GM23338 (cell line): ENCODE measurements around the gene RNU6-9. TPM values are rescaled to one million over a fixed set of nuclear protein-coding genes. Genes with fewer than 3 reads are reported as not detected.

ENCODE experiments used
- ATAC-seq: fragments of 200-7000 bp; cut with Tn5 transposase; 3 replicates; pipeline ENCODE4 v1.9.1; 2020
- DNase-seq: peaks from one replicate; pipeline ENCODE4 v3.0.0-alpha.2; 2015; ENCODE audit warnings: low spot score
- H2AFZ ChIP-seq: fragments of 200-600 bp; sonication (generic); 2 replicates; pipeline ENCODE4 v1.8.0; 2016; ENCODE audit warnings: antibody characterized with exemption, mild to moderate bottlenecking, moderate library complexity
- H3F3A ChIP-seq: fragments of 200-600 bp; sonication (generic); replicated peaks from 2 replicates; pipeline ENCODE4 v1.8.0; 2017; ENCODE audit warnings: antibody characterized with exemption, mixed run types, low read depth
- H3K27ac ChIP-seq: fragments of 200-600 bp; sonication (generic); 2 replicates; pipeline ENCODE4 v1.6.1; 2016; ENCODE audit warnings: low read depth
- H3K27me3 ChIP-seq: fragments of 200-600 bp; sonication (generic); 2 replicates; pipeline ENCODE4 v1.8.0; 2016; ENCODE audit warnings: mild to moderate bottlenecking, mixed run types, moderate library complexity; ENCODE audit not compliant: insufficient read depth
- H3K36me3 ChIP-seq: fragments of 200-600 bp; sonication (generic); 2 replicates; pipeline ENCODE4 v1.8.0; 2016; ENCODE audit warnings: mild to moderate bottlenecking; ENCODE audit not compliant: insufficient read depth
- H3K4me1 ChIP-seq: fragments of 200-600 bp; sonication (generic); 2 replicates; pipeline ENCODE4 v1.8.0; 2016; ENCODE audit warnings: mild to moderate bottlenecking, moderate library complexity; ENCODE audit not compliant: insufficient read depth
- H3K4me2 ChIP-seq: fragments of 200-600 bp; sonication (generic); 2 replicates; pipeline ENCODE4 v1.7.1; 2017; ENCODE audit warnings: mixed run types
- H3K4me3 ChIP-seq: fragments of 200-600 bp; sonication (generic); 2 replicates; pipeline ENCODE4 v1.6.1; 2016; ENCODE audit warnings: mixed run types
- H3K79me2 ChIP-seq: fragments of 200-600 bp; sonication (generic); replicated peaks from 2 replicates; pipeline ENCODE4 v1.8.0; 2017; ENCODE audit warnings: mild to moderate bottlenecking; ENCODE audit not compliant: insufficient read depth
- H3K9me2 ChIP-seq: fragments of 200-600 bp; sonication (generic); 2 replicates; pipeline ENCODE4 v1.8.0; 2017; ENCODE audit not compliant: insufficient read depth
- H4K20me1 ChIP-seq: fragments of 200-600 bp; sonication (generic); replicated peaks from 2 replicates; pipeline ENCODE4 v1.8.0; 2017; ENCODE audit warnings: mild to moderate bottlenecking; ENCODE audit not compliant: insufficient read depth
- H3K27ac Mint-ChIP-seq: 2 replicates; pipeline ENCODE4 v1.8.0; 2020; ENCODE audit warnings: inconsistent platforms, mild to moderate bottlenecking, moderate library complexity, mixed read lengths
- H3K27me3 Mint-ChIP-seq: 3 replicates; pipeline ENCODE4 v1.8.0; 2022; ENCODE audit warnings: low read depth, mild to moderate bottlenecking, moderate library complexity, mixed read lengths, inconsistent platforms; ENCODE audit not compliant: insufficient read depth, poor library complexity
- H3K36me3 Mint-ChIP-seq: 3 replicates; pipeline ENCODE4 v1.8.0; 2021; ENCODE audit warnings: low read depth, mild to moderate bottlenecking, inconsistent platforms, moderate library complexity, mixed read lengths
- H3K4me1 Mint-ChIP-seq: 3 replicates; pipeline ENCODE4 v1.8.0; 2020; ENCODE audit warnings: mild to moderate bottlenecking, inconsistent platforms, mixed read lengths
- H3K4me3 Mint-ChIP-seq: 3 replicates; pipeline ENCODE4 v1.8.0; 2021; ENCODE audit warnings: moderate library complexity, mild to moderate bottlenecking, inconsistent platforms, mixed read lengths
- H3K9me3 Mint-ChIP-seq: 3 replicates; pipeline ENCODE4 v1.8.0; 2020; ENCODE audit warnings: moderate library complexity, mild to moderate bottlenecking, inconsistent platforms, mixed read lengths
- CREB1 ChIP-seq: fragments of 250-450 bp; sonication (Bioruptor Pico); IDR thresholded peaks from 2 replicates; pipeline ENCODE4 v1.5.0; 2020; ENCODE audit warnings: low read depth, mild to moderate bottlenecking, moderate library complexity
- ETS1 ChIP-seq: IDR thresholded peaks from 2 replicates; pipeline ENCODE4 v1.6.1; 2016; ENCODE audit warnings: antibody characterized with exemption
- EZH2 ChIP-seq: fragments of 200-600 bp; sonication (generic); IDR thresholded peaks from one replicate; pipeline ENCODE4 v1.8.0; 2017; ENCODE audit warnings: antibody characterized with exemption, mild to moderate bottlenecking, low read depth; ENCODE audit not compliant: unreplicated experiment
- EZH2phosphoT487 ChIP-seq: fragments of 200-600 bp; sonication (generic); IDR thresholded peaks from one replicate; pipeline ENCODE4 v1.8.1; 2018; ENCODE audit warnings: antibody characterized with exemption; ENCODE audit not compliant: unreplicated experiment
- JUNB ChIP-seq: IDR thresholded peaks from one replicate; pipeline ENCODE4 v1.6.1; 2016; ENCODE audit warnings: antibody characterized with exemption; ENCODE audit not compliant: unreplicated experiment
- NANOG ChIP-seq: IDR thresholded peaks from 2 replicates; pipeline ENCODE4 v1.6.1; 2016; ENCODE audit warnings: antibody characterized with exemption, borderline replicate concordance
- POLR2AphosphoS5 ChIP-seq: IDR thresholded peaks from 2 replicates; pipeline ENCODE4 v1.6.1; 2016; ENCODE audit warnings: antibody characterized with exemption, low read depth
- STAT1 ChIP-seq: IDR thresholded peaks from one replicate; pipeline ENCODE4 v1.6.1; 2016; ENCODE audit warnings: antibody characterized with exemption; ENCODE audit not compliant: unreplicated experiment
- ZNF114 ChIP-seq: fragments of 250-450 bp; sonication (Bioruptor Pico); IDR thresholded peaks from 2 replicates; pipeline ENCODE4 v1.5.0; 2020; ENCODE audit warnings: mild to moderate bottlenecking, moderate library complexity
- ZNF331 ChIP-seq: fragments of 250-450 bp; sonication (Bioruptor Pico); IDR thresholded peaks from 2 replicates; pipeline ENCODE4 v1.5.0; 2020; ENCODE audit warnings: low read depth, mild to moderate bottlenecking, moderate library complexity
- ZNF462 ChIP-seq: fragments of 250-450 bp; sonication (Bioruptor Pico); IDR thresholded peaks from 2 replicates; pipeline ENCODE4 v1.5.0; 2020; ENCODE audit warnings: mild to moderate bottlenecking, moderate library complexity
- polyA plus RNA-seq: library from polyadenylated mRNA; unstranded; fragments of >200 nt; fragmentation: Nextera tagmentation; extraction: Ambion mirVana; gene quantifications from 2 replicates; pipeline ENCODE4 v1.2.1, GENCODE V29; 2016
- total RNA-seq: library from RNA; depleted of rRNA; stranded (reverse); fragments of >200 nt; shearing (Covaris generic); gene quantifications from 2 replicates; pipeline ENCODE4 v1.2.3, GENCODE V29; 2014
- TF ChIP-seq, protein P1 (sequence below), 2 experiments: fragments of 200-600 bp in 1 of 2; sonication (generic) in 1 of 2; conservative IDR thresholded peaks; 2 replicates each; pipeline versions ENCODE4 v1.5.1 to v1.6.1; 2016 to 2017; ENCODE audit warnings: antibody characterized with exemption in 2 of 2, low read depth in 2 of 2, mild to moderate bottlenecking in 2 of 2, moderate library complexity in 1 of 2
- TF ChIP-seq, protein P2 (sequence below): IDR thresholded peaks from one replicate; pipeline ENCODE4 v1.6.1; 2018; ENCODE audit warnings: antibody characterized with exemption; ENCODE audit not compliant: unreplicated experiment

RNU6-9 gene
- total and polyA plus RNA-seq, 2 experiments from 2014 or later = not detected

- ATAC-seq = peak; percentile 13
- Mint-ChIP-seq H3K27me3 (peaks cover 28% of the 10 kb centered on the region), H3K4me3 (peak overlapping the region; percentile 54; the same call in 2 of the 3 replicates), H3K4me1 (peaks cover 5% of the 10 kb centered on the region), H3K36me3 (peaks cover 50% of the 10 kb centered on the region), H3K27ac (no peak overlapping the region; the same call in 1 of the 2 replicates), H3K9me3 (peaks cover 11% of the 10 kb centered on the region)
- Histone ChIP-seq H3K4me1 (no peaks in the 10 kb centered on the region), H3K27ac (no peak overlapping the region), H3F3A (peaks cover 19% of the 10 kb centered on the region), H3K4me2 (no peak overlapping the region), H2AFZ (no peak overlapping the region), H4K20me1 (no peaks in the 10 kb centered on the region), H3K4me3 (no peak overlapping the region), H3K36me3 (no peaks in the 10 kb centered on the region; the same call in 1 of the 2 replicates), H3K9me2 (no peaks in the 10 kb centered on the region), H3K27me3 (no peaks in the 10 kb centered on the region), H3K79me2 (no peaks in the 10 kb centered on the region)
- peak; percentile 89 for DNase-seq
- TF ChIP-seq CREB1 (CRISPR knock-in tag) = no peak
- TF ChIP-seq, protein P1, sequence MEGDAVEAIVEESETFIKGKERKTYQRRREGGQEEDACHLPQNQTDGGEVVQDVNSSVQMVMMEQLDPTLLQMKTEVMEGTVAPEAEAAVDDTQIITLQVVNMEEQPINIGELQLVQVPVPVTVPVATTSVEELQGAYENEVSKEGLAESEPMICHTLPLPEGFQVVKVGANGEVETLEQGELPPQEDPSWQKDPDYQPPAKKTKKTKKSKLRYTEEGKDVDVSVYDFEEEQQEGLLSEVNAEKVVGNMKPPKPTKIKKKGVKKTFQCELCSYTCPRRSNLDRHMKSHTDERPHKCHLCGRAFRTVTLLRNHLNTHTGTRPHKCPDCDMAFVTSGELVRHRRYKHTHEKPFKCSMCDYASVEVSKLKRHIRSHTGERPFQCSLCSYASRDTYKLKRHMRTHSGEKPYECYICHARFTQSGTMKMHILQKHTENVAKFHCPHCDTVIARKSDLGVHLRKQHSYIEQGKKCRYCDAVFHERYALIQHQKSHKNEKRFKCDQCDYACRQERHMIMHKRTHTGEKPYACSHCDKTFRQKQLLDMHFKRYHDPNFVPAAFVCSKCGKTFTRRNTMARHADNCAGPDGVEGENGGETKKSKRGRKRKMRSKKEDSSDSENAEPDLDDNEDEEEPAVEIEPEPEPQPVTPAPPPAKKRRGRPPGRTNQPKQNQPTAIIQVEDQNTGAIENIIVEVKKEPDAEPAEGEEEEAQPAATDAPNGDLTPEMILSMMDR (conservative IDR thresholded peaks at IDR 0.05; ENCODE audit: low read depth in 2 of 2) = no peak
- TF ChIP-seq, protein P2, sequence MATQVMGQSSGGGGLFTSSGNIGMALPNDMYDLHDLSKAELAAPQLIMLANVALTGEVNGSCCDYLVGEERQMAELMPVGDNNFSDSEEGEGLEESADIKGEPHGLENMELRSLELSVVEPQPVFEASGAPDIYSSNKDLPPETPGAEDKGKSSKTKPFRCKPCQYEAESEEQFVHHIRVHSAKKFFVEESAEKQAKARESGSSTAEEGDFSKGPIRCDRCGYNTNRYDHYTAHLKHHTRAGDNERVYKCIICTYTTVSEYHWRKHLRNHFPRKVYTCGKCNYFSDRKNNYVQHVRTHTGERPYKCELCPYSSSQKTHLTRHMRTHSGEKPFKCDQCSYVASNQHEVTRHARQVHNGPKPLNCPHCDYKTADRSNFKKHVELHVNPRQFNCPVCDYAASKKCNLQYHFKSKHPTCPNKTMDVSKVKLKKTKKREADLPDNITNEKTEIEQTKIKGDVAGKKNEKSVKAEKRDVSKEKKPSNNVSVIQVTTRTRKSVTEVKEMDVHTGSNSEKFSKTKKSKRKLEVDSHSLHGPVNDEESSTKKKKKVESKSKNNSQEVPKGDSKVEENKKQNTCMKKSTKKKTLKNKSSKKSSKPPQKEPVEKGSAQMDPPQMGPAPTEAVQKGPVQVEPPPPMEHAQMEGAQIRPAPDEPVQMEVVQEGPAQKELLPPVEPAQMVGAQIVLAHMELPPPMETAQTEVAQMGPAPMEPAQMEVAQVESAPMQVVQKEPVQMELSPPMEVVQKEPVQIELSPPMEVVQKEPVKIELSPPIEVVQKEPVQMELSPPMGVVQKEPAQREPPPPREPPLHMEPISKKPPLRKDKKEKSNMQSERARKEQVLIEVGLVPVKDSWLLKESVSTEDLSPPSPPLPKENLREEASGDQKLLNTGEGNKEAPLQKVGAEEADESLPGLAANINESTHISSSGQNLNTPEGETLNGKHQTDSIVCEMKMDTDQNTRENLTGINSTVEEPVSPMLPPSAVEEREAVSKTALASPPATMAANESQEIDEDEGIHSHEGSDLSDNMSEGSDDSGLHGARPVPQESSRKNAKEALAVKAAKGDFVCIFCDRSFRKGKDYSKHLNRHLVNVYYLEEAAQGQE = no peak
- no peak for TF ChIP-seq POLR2AphosphoS5
- TF ChIP-seq ETS1 = no peak
- no peak for TF ChIP-seq NANOG
- no peak for TF ChIP-seq ZNF114
- TF ChIP-seq JUNB = no peak
- no peak for TF ChIP-seq ZNF462 (CRISPR knock-in tag)
- TF ChIP-seq EZH2 = no peak
- TF ChIP-seq STAT1 = no peak
- TF ChIP-seq ZNF331 = no peak
- TF ChIP-seq EZH2phosphoT487 = no peak
Observed at GRCh38 chr19:871446-872265, 21.6 kb upstream of the RNU6-9 start.
